Measurements from ENCODE around the gene CPPED1. TPM values are rescaled to one million over a fixed set of nuclear protein-coding genes. Genes with fewer than 3 reads are reported as not detected.

CPPED1 gene
- total and polyA plus RNA-seq, 12 donors: 5.6 to 20.2 (median 13.6) TPM

GRCh38 chr16:12637002-12637401 is 166.7 kb downstream of the CPPED1 start:
- Histone ChIP-seq H3K4me1 (no peaks in the 10 kb centered on the region), H3K4me3 (no peak overlapping the region), H3K27ac (no peak overlapping the region), H3K9me3 (no peaks in the 10 kb centered on the region), H3K36me3 (no peaks in the 10 kb centered on the region), H3K27me3 (peaks cover 0 to 15% (median 3%) of the 10 kb centered on the region in 7 donors)
- DNase-seq (no peak), ATAC-seq (no peak)
- no peak for TF ChIP-seq CTCF (IDR thresholded peaks at IDR 0.05)
- intact Hi-C loops (cut with DNase I): no loop called here
- WGBS, 2 donors: 17 to 24% methylated on average over 12 of the region's 12 CpGs

GRCh38 chr16:12629271-12629670 is 174.4 kb downstream of the CPPED1 start:
- Histone ChIP-seq H3K4me1 (no peaks in the 10 kb centered on the region), H3K9me3 (peaks cover 0 to 1% (median 0%) of the 10 kb centered on the region in 11 donors), H3K36me3 (no peaks in the 10 kb centered on the region), H3K27ac (no peak overlapping the region), H3K4me3 (no peak overlapping the region), H3K27me3 (peaks cover 0 to 45% (median 16%) of the 10 kb centered on the region in 7 donors)
- ATAC-seq (no peak), DNase-seq (no peak)
- WGBS, 2 donors: 90 to 92% methylated on average over 9 of the region's 9 CpGs
- intact Hi-C loops (cut with DNase I): no loop called here
- no peak for TF ChIP-seq CTCF (IDR thresholded peaks at IDR 0.05)

GRCh38 chr16:12628536-12628935 is 175.2 kb downstream of the CPPED1 start:
- intact Hi-C loops (cut with DNase I): no loop called here
- peaks cover 0 to 42% (median 8%) of the 10 kb centered on the region in 7 donors for H3K27me3 ChIP-seq

GRCh38 chr16:12627394-12627793 is 176.3 kb downstream of the CPPED1 start:
- Histone ChIP-seq H3K9me3 (peaks cover 0 to 4% (median 0%) of the 10 kb centered on the region in 11 donors), H3K27me3 (peaks cover 0 to 38% (median 8%) of the 10 kb centered on the region in 7 donors), H3K4me1 (no peaks in the 10 kb centered on the region), H3K36me3 (no peaks in the 10 kb centered on the region), H3K27ac (no peak overlapping the region), H3K4me3 (no peak overlapping the region)
- ATAC-seq (no peak), DNase-seq (no peak)
- 81 to 91% methylated on average over 3 of the region's 3 CpGs for WGBS, 2 donors
- TF ChIP-seq CTCF (IDR thresholded peaks at IDR 0.05): no peak
- intact Hi-C loops (cut with DNase I): no loop called here

More at GRCh38 chr16:12628536-12628935, 175.2 kb downstream of the CPPED1 start:
- no peaks in the 10 kb centered on the region for H3K4me1 ChIP-seq
- no peak for DNase-seq
- ATAC-seq: no peak
- H3K36me3 ChIP-seq: no peaks in the 10 kb centered on the region
- WGBS, 2 donors: 14 to 23% methylated on average over 2 of the region's 2 CpGs
- H3K4me3 ChIP-seq: no peak overlapping the region
- TF ChIP-seq CTCF (IDR thresholded peaks at IDR 0.05): no peak
- H3K27ac ChIP-seq: no peak overlapping the region
- H3K9me3 ChIP-seq: peaks cover 0 to 4% (median 0%) of the 10 kb centered on the region in 11 donors
